ENCODE results near the gene QRSL1.
"Not testable (repeated sequence)": the region's sequence is repeated elsewhere in the genome, so short reads cannot be mapped to it uniquely, and the experiment has no call there.

The QRSL1 gene

GRCh38 chr6:106623039-106623438, 6.3 kb upstream of the QRSL1 start:
- no peak for DNase-seq

DNA sequence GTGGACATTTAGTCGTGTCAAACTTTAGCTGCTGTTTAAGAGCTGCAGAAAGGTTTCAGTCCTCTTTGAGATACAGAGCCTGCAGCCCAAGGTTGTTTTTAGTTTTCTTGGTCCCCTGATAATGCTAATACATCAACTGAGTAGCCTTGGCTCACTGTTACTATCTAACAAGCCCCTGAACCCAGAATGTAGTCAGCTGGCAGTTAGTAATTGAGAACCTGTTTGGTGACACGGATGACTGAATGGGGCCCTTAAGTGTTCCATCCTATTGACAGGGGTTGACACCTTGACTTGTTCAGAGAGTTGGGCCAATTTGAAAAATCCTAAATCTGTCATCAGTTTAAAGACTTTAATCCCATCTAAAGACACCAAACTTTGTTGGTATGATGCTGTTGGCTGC, 2.9 kb upstream of the QRSL1 start:
- no peak for DNase-seq

DNA sequence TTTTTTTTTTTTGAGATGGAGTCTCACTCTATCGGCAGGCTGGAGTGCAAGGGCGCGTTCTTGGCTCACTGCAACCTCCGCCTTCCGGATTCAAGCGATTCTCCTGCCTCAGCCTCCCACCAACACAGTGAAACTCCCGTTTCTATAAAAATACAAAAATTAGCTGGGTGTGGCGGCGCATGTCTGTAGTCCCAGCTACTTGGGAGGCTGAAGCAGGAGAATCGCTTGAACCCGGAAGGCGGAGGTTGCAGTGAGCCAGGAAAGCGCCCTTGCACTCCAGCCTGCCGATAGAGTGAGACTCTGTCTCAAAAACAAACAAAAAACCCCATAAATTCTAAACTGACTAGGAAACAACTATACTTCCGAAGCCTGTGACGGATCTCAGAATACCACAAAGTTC, 1.6 kb upstream of the QRSL1 start:
- not testable (repeated sequence) for DNase-seq

GRCh38 chr6:106628658-106629102, 698 bp upstream of the QRSL1 start:
- no peak for DNase-seq

- no peak for DNase-seq
These were observed 433 bp downstream of the QRSL1 start for GRCh38 chr6:106629859-106630163.

- no peak for DNase-seq
These were observed 988 bp downstream of the QRSL1 start for GRCh38 chr6:106630366-106630765.

GRCh38 chr6:106631346-106631745, 2.0 kb downstream of the QRSL1 start:
- DNase-seq = no peak

GRCh38 chr6:106634565-106634964, 5.2 kb downstream of the QRSL1 start:
- DNase-seq = no peak

GRCh38 chr6:106637051-106637716, 7.8 kb downstream of the QRSL1 start:
- no peak for DNase-seq

GRCh38 chr6:106637717-106638341, 8.5 kb downstream of the QRSL1 start:
- DNase-seq = no peak

GRCh38 chr6:106639812-106640211, 10.4 kb downstream of the QRSL1 start:
- DNase-seq = no peak

DNA sequence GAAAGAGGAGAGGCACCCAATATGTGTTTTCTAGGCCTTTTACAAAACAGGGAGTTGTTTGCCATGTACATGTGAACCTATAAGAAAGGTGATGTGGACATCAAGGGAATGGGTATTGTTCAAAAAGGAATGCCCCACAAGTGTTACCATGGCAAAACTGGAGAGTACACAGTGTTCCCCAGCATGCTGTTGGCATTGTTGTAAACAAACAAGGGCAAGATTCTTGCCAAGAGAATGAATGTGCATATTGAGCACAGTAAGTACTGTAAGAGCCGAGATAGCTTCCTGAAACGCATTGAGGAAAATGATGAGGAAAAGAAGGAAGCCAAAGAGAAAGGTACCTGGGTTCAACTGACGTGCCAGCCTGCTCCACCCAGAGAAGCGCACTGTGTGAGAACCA, 13.1 kb downstream of the QRSL1 start:
- no peak for DNase-seq

GRCh38 chr6:106643061-106643460, 13.7 kb downstream of the QRSL1 start:
- DNase-seq = no peak

GRCh38 chr6:106648651-106649308, 19.4 kb downstream of the QRSL1 start:
- DNase-seq = no peak

- DNase-seq = no peak
These were observed 29.1 kb downstream of the QRSL1 start for GRCh38 chr6:106658469-106658868.

DNA sequence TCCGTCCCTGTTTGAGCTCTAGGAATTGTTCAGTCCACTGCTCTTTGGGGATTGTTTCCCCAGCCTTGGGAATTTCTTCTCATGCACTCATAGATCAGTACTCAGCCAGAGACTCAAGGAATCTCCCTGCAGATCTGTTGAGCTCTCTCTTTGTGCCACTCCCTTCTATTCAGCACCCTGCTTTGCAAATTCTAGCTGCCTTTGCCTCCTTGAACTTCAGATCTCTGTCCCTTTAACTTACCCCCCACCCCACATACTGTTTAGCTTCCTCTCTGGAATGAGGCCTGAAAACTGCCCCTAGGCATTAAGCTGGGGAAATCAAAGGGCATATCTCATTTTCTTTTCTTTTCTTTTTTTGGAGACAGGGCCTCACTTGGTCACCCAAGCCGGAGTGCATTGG, 30.5 kb downstream of the QRSL1 start:
- DNase-seq = no peak

DNA sequence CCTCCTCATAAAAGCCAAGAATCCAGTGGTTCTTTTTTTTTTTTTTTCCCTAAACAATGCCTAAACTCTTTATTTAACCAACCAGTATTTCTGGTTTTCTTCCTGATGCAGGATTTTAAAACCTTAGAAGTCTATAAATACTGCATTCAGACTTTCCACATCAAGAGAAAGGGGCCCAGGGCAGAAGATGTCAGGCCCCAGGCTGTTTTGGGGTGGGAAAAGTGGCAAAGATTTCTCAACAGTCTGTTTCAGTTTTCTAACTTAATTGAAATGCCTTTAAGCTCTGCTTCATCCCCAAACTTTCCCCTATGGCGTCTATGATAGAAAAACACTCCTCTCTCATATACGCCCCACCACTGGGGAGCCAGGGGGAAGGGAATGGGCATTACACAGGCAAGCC, 33.1 kb downstream of the QRSL1 start:
- no peak for DNase-seq

DNA sequence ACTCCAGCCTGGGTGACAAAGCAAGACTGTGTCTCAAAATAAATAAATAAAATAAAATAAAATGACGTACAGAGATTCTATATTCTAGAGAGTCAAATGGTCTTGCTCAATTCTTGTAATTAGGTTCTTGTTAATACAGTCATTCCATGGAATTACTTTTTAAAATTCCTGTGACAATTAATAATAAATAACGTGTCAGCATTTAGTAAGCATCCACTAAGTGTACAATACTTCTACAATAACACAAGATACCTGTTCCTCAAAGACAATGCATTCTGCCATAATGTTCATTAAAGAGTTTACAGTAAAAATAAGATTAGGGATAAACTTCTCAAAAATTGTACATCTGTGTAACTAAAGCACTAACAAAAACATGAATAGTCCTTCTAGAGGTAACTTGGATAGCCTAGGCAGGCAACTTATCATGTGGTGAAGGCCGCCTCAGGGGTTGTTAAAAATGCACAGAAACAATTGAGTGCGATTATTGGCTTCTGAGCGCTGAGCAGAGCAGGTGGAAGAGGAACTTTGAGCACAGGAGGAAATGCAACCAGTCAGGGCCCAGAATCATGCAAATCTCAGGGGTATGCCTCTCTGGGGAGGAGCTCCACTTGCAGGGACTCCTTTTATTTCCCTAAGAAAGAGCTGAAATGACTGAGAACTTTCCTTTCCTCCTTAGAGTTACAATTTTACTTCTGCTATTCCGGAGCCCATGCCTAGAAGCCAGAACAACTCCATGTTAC, 37.1 kb downstream of the QRSL1 start:
- DNase-seq = no peak

DNA sequence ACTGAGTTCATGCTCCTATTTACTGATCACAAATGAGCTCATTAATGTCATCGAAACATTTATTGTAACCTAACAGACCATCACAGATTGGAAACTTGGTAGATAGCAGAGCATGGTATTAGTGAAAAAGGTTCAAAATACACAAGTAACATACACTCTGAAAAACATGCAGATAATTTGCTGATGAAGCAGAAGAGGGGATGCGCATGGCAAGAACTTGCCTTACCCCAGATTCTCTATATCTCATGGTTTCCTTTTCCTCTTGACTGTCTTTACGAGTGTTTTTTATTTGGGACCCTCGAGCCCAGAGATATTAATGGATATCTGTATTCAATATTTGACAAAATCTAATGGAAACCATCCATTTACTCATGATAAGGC, 37.6 kb downstream of the QRSL1 start:
- DNase-seq = no peak

GRCh38 chr6:106670236-106670635, 40.9 kb downstream of the QRSL1 start:
- no peak for DNase-seq

DNA sequence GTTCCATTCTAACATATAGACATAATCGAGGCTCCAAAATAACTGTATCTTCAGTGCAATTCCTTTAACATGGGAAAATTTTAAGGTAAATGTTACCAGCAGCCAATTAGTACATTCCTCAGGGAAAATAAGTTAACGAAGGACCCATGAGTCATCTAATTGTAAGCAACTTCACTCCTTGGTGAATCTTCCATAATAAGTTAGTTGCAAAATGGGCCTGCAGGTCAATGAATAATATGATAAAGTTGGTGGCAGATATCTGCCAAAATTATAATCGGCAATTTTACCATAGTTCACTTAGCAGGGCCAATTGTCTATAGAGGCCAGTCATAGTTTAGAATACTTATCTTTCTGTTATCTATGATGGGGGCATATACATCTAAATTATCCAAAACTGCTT, 42.3 kb downstream of the QRSL1 start:
- no peak for DNase-seq

- DNase-seq = no peak
These were observed 45.3 kb downstream of the QRSL1 start for GRCh38 chr6:106674541-106675229.

DNA sequence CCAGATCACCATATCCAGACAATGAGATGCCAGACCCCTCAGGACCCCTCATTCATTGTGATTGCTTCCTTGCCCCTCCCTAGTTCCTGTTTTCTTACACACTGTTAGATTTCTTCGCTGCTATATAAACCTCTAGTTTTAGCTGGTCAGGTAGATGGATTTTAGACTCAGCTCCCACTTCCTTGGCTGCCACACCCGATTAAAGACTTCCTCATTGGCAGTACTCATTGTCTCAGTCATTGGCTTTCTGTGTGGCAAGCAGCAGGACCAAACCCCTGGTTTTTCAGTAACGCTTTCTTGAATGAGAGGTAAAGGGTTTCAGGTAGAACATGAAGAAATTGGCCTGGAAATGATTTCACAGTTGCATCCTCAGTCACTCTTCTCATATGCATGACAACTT, 47.9 kb downstream of the QRSL1 start:
- DNase-seq = no peak
